MM.1S (cell line): Measurements from ENCODE around the gene CCDC126.

Source experiments
- EZH2phosphoT487 ChIP-seq: fragments of 300-600 bp; sonication (generic); IDR thresholded peaks from 2 replicates; pipeline ENCODE4 v1.6.1; 2018; ENCODE audit warnings: antibody characterized with exemption, low read length
- TF ChIP-seq, protein P1 (sequence below): fragments of 300-600 bp; sonication (generic); IDR thresholded peaks from 2 replicates; pipeline ENCODE4 v1.5.1; 2016; ENCODE audit warnings: antibody characterized with exemption, low read length, mixed read lengths

GRCh38 chr7:23590529-23590928 is 6.7 kb upstream of the CCDC126 start:
- TF ChIP-seq, protein P1, sequence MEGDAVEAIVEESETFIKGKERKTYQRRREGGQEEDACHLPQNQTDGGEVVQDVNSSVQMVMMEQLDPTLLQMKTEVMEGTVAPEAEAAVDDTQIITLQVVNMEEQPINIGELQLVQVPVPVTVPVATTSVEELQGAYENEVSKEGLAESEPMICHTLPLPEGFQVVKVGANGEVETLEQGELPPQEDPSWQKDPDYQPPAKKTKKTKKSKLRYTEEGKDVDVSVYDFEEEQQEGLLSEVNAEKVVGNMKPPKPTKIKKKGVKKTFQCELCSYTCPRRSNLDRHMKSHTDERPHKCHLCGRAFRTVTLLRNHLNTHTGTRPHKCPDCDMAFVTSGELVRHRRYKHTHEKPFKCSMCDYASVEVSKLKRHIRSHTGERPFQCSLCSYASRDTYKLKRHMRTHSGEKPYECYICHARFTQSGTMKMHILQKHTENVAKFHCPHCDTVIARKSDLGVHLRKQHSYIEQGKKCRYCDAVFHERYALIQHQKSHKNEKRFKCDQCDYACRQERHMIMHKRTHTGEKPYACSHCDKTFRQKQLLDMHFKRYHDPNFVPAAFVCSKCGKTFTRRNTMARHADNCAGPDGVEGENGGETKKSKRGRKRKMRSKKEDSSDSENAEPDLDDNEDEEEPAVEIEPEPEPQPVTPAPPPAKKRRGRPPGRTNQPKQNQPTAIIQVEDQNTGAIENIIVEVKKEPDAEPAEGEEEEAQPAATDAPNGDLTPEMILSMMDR, result no peak
- no peak for TF ChIP-seq EZH2phosphoT487
